GM18867 (cell line): Measurements from ENCODE around the gene CAPN9.

Experiments used
- ATAC-seq: cut with Tn5 transposase; IDR thresholded peaks from one replicate; pipeline ENCODE4 v1.9.1; 2021; ENCODE audit warnings: mild to moderate bottlenecking, moderate library complexity; ENCODE audit not compliant: unreplicated experiment

CAPN9 gene

GRCh38 chr1:230794431-230794830 is 47.2 kb downstream of the CAPN9 start:
- no peak for ATAC-seq

GRCh38 chr1:230794871-230795605 is 47.9 kb downstream of the CAPN9 start:
- no peak for ATAC-seq

- no peak for ATAC-seq
Measured at GRCh38 chr1:230796626-230797025, 49.4 kb downstream of the CAPN9 start.

GRCh38 chr1:230797376-230797920 is 50.3 kb downstream of the CAPN9 start:
- no peak for ATAC-seq

GRCh38 chr1:230797942-230798365 is 50.8 kb downstream of the CAPN9 start:
- ATAC-seq = no peak

- ATAC-seq = no peak
Measured at GRCh38 chr1:230798491-230798890, 51.3 kb downstream of the CAPN9 start.

- ATAC-seq = no peak
Measured at GRCh38 chr1:230800891-230801840, 54.0 kb downstream of the CAPN9 start.

- no peak for ATAC-seq
Measured at GRCh38 chr1:230804396-230804795, 57.2 kb downstream of the CAPN9 start.

GRCh38 chr1:230806552-230806951 is 59.4 kb downstream of the CAPN9 start:
- ATAC-seq = no peak

GRCh38 chr1:230807029-230807428 is 59.8 kb downstream of the CAPN9 start:
- ATAC-seq = no peak

- no peak for ATAC-seq
Measured at GRCh38 chr1:230807561-230808280, 60.5 kb downstream of the CAPN9 start.

GRCh38 chr1:230808281-230808872 is 61.2 kb downstream of the CAPN9 start:
- ATAC-seq = no peak

GRCh38 chr1:230809256-230809990 is 62.2 kb downstream of the CAPN9 start:
- no peak for ATAC-seq

GRCh38 chr1:230812568-230812967 is 65.4 kb downstream of the CAPN9 start:
- no peak for ATAC-seq

GRCh38 chr1:230814949-230815692 is 67.9 kb downstream of the CAPN9 start:
- ATAC-seq = no peak

GRCh38 chr1:230816018-230816417 is 68.8 kb downstream of the CAPN9 start:
- no peak for ATAC-seq

- no peak for ATAC-seq
Measured at GRCh38 chr1:230818367-230818766, 71.2 kb downstream of the CAPN9 start.

- no peak for ATAC-seq
Measured at GRCh38 chr1:230818901-230819300, 71.7 kb downstream of the CAPN9 start.

GRCh38 chr1:230819976-230820375 is 72.8 kb downstream of the CAPN9 start:
- ATAC-seq = no peak
